Kidney epithelial cell (primary cell): Measurements from ENCODE around the gene PRKG1. TPM values are rescaled to one million over a fixed set of nuclear protein-coding genes. Genes with fewer than 3 reads are reported as not detected.

Experiments
- DNase-seq: peaks from one replicate; pipeline ENCODE4 v3.0.0-alpha.2; 2010; ENCODE audit warnings: low read depth
- H3K27me3 ChIP-seq: 2 replicates; pipeline ENCODE4 v1.6.0; 2011; ENCODE audit warnings: low read length; ENCODE audit not compliant: control insufficient read depth, insufficient read depth
- H3K36me3 ChIP-seq: 2 replicates; pipeline ENCODE4 v1.5.1; 2011; ENCODE audit warnings: low read length; ENCODE audit not compliant: control insufficient read depth, insufficient read depth
- H3K4me3 ChIP-seq: 2 replicates; pipeline ENCODE4 v1.5.1; 2011; ENCODE audit warnings: low read depth, mild to moderate bottlenecking, control low read depth, low read length
- total RNA-seq: library from RNA; depleted of rRNA; stranded (reverse); fragments of >200 nt; gene quantifications from 2 replicates; pipeline ENCODE4 v1.2.3, GENCODE V29; 2015
- TF ChIP-seq, protein P1 (sequence below): IDR thresholded peaks from 2 replicates; pipeline ENCODE4 v1.5.1; 2011; ENCODE audit warnings: mild to moderate bottlenecking, moderate library complexity, low read length, control low read depth, inconsistent platforms; ENCODE audit not compliant: insufficient read depth, poor library complexity, severe bottlenecking

Gene PRKG1
- total RNA-seq, 1 donor from 2014 or later, result 1.3 TPM

- Histone ChIP-seq H3K4me3 (no peak overlapping the region), H3K27me3 (no peaks in the 10 kb centered on the region)
- TF ChIP-seq, protein P1, sequence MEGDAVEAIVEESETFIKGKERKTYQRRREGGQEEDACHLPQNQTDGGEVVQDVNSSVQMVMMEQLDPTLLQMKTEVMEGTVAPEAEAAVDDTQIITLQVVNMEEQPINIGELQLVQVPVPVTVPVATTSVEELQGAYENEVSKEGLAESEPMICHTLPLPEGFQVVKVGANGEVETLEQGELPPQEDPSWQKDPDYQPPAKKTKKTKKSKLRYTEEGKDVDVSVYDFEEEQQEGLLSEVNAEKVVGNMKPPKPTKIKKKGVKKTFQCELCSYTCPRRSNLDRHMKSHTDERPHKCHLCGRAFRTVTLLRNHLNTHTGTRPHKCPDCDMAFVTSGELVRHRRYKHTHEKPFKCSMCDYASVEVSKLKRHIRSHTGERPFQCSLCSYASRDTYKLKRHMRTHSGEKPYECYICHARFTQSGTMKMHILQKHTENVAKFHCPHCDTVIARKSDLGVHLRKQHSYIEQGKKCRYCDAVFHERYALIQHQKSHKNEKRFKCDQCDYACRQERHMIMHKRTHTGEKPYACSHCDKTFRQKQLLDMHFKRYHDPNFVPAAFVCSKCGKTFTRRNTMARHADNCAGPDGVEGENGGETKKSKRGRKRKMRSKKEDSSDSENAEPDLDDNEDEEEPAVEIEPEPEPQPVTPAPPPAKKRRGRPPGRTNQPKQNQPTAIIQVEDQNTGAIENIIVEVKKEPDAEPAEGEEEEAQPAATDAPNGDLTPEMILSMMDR, result no peak
Observed at GRCh38 chr10:51139176-51139575, 64.9 kb downstream of the PRKG1 start.

GRCh38 chr10:51141010-51141409 is 66.7 kb downstream of the PRKG1 start:
- no peaks in the 10 kb centered on the region for H3K36me3 ChIP-seq
- DNase-seq, result no peak
- no peaks in the 10 kb centered on the region for H3K27me3 ChIP-seq
- TF ChIP-seq, protein P1, result no peak
- no peak overlapping the region for H3K4me3 ChIP-seq

More at GRCh38 chr10:51139176-51139575, 64.9 kb downstream of the PRKG1 start:
- no peak for DNase-seq
- H3K36me3 ChIP-seq, result no peaks in the 10 kb centered on the region

- no peak for DNase-seq
- Histone ChIP-seq H3K36me3 (no peaks in the 10 kb centered on the region), H3K27me3 (no peaks in the 10 kb centered on the region), H3K4me3 (no peak overlapping the region)
- TF ChIP-seq, protein P1, result no peak
Observed at GRCh38 chr10:51144161-51144781, 70.0 kb downstream of the PRKG1 start.

- no peaks in the 10 kb centered on the region for H3K36me3 ChIP-seq
- no peak for DNase-seq
- H3K27me3 ChIP-seq, result no peaks in the 10 kb centered on the region
- TF ChIP-seq, protein P1, result no peak
- H3K4me3 ChIP-seq, result no peak overlapping the region
Observed at GRCh38 chr10:51145375-51145774, 71.1 kb downstream of the PRKG1 start.

GRCh38 chr10:51147644-51148399 is 73.5 kb downstream of the PRKG1 start:
- H3K27me3 ChIP-seq, result no peaks in the 10 kb centered on the region
- TF ChIP-seq, protein P1, result no peak
- no peak for DNase-seq
- no peaks in the 10 kb centered on the region for H3K36me3 ChIP-seq
- H3K4me3 ChIP-seq, result no peak overlapping the region
